Measurements from ENCODE around the gene PLPPR5. TPM values are rescaled to one million over a fixed set of nuclear protein-coding genes. Genes with fewer than 3 reads are reported as not detected.

Gene PLPPR5
- total RNA-seq, 1 experiment from 2014 or later: not detected

- RAD21 ChIA-PET (ENCODE audit: low non-redundant PET in 1 of 2, low total read pairs in 2 of 2, uncharacterized antibody in 2 of 2, unreplicated experiment in 2 of 2): no interaction called here
- no peak for DNase-seq (ENCODE audit: low read depth, low spot score)
- Histone ChIP-seq H3K9ac (ENCODE audit: low read length) (no peak overlapping the region), H3K9me2 (ENCODE audit: insufficient read depth) (no peaks in the 10 kb centered on the region), H3K9me3 (ENCODE audit: control insufficient read depth in 1 of 2, insufficient read depth in 1 of 2, low read depth in 1 of 2, low read length in 2 of 2) (no peaks in the 10 kb centered on the region), H3K27me3 (ENCODE audit: insufficient read depth, low read length) (no peaks in the 10 kb centered on the region), H2AFZ (ENCODE audit: low read depth, low read length, poor library complexity, severe bottlenecking) (no peak overlapping the region), H3K36me3 (ENCODE audit: control insufficient read depth in 1 of 2, insufficient read depth in 2 of 2, low read length in 2 of 2) (no peaks in the 10 kb centered on the region), H3K4me2 (ENCODE audit: low read length) (no peak overlapping the region), H3K79me2 (ENCODE audit: insufficient read depth, low read length) (no peaks in the 10 kb centered on the region), H3K4me3 (replicated peaks in 1 of 2; ENCODE audit: low read depth in 1 of 2, low read length in 2 of 2) (no peak overlapping the region), H3K4me1 (ENCODE audit: control insufficient read depth in 1 of 2, insufficient read depth in 2 of 2, low read length in 2 of 2) (no peaks in the 10 kb centered on the region), H3K27ac (ENCODE audit: low read depth, low read length) (no peak overlapping the region), H4K20me1 (ENCODE audit: insufficient read depth) (no peaks in the 10 kb centered on the region)
- intact Hi-C loops (cut with micrococcal nuclease): no loop called here
- ATAC-seq: no peak
- no TSS peak for BruUV-seq (replicated peaks)
- CTCF ChIA-PET: no interaction called here
- TF ChIP-seq CTCF (IDR thresholded peaks at IDR 0.05 in 2 of 3, conservative IDR thresholded peaks at IDR 0.05 in 1 of 3; ENCODE audit: borderline replicate concordance in 1 of 3, insufficient read depth in 1 of 3, low read depth in 2 of 3, low read length in 2 of 3) (no peak), EGR1 (IDR thresholded peaks at IDR 0.05; ENCODE audit: low read depth) (no peak), SRF (IDR thresholded peaks at IDR 0.05; ENCODE audit: low read depth) (no peak), TCF7L2 (IDR thresholded peaks at IDR 0.05; ENCODE audit: borderline replicate concordance, extremely low read depth, insufficient read depth, insufficient read length) (no peak), ELF1 (IDR thresholded peaks at IDR 0.05; ENCODE audit: borderline replicate concordance, low read depth) (no peak), POLR2A (IDR thresholded peaks at IDR 0.05; ENCODE audit: borderline replicate concordance, extremely low read depth, insufficient read depth, insufficient read length) (no peak), FOSL1 (IDR thresholded peaks at IDR 0.05; ENCODE audit: low read depth) (no peak), ZFX (IDR thresholded peaks at IDR 0.05) (no peak), ZNF274 (IDR thresholded peaks at IDR 0.05; ENCODE audit: low read depth, low read length) (no peak), EZH2phosphoT487 (IDR thresholded peaks at IDR 0.05; ENCODE audit: borderline replicate concordance) (no peak), YY1 (IDR thresholded peaks at IDR 0.05; ENCODE audit: extremely low read depth, insufficient replicate concordance, low read depth, low read length) (no peak), ZBTB33 (IDR thresholded peaks at IDR 0.05; ENCODE audit: extremely low read depth, insufficient replicate concordance, low read length) (no peak), JUND (IDR thresholded peaks at IDR 0.05) (no peak), CBX3 (IDR thresholded peaks at IDR 0.05; ENCODE audit: low read depth) (no peak), RAD21 (IDR thresholded peaks at IDR 0.05; ENCODE audit: low read depth) (no peak), MAX (IDR thresholded peaks at IDR 0.05) (no peak)
- POLR2A ChIA-PET: no interaction called here
Observed at GRCh38 chr1:98923667-98924066, 81.0 kb downstream of the PLPPR5 start.
